ENCODE measurements around the gene TAF4B. TPM values are rescaled to one million over a fixed set of nuclear protein-coding genes. Genes with fewer than 3 reads are reported as not detected.

The TAF4B gene
- total and polyA plus RNA-seq, 10 of the 15 experiments (the other 5 are each of a cell fraction or from before 2014, with no cell fraction given), result 2.3 to 15.0 (median 12.2) TPM

GRCh38 chr18:26215247-26215970 lies 10.8 kb upstream of the TAF4B start (continued):
- TF ChIP-seq, protein P1, sequence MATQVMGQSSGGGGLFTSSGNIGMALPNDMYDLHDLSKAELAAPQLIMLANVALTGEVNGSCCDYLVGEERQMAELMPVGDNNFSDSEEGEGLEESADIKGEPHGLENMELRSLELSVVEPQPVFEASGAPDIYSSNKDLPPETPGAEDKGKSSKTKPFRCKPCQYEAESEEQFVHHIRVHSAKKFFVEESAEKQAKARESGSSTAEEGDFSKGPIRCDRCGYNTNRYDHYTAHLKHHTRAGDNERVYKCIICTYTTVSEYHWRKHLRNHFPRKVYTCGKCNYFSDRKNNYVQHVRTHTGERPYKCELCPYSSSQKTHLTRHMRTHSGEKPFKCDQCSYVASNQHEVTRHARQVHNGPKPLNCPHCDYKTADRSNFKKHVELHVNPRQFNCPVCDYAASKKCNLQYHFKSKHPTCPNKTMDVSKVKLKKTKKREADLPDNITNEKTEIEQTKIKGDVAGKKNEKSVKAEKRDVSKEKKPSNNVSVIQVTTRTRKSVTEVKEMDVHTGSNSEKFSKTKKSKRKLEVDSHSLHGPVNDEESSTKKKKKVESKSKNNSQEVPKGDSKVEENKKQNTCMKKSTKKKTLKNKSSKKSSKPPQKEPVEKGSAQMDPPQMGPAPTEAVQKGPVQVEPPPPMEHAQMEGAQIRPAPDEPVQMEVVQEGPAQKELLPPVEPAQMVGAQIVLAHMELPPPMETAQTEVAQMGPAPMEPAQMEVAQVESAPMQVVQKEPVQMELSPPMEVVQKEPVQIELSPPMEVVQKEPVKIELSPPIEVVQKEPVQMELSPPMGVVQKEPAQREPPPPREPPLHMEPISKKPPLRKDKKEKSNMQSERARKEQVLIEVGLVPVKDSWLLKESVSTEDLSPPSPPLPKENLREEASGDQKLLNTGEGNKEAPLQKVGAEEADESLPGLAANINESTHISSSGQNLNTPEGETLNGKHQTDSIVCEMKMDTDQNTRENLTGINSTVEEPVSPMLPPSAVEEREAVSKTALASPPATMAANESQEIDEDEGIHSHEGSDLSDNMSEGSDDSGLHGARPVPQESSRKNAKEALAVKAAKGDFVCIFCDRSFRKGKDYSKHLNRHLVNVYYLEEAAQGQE (IDR thresholded peaks at IDR 0.05; ENCODE audit: low read depth, low read length), result no peak
- TF ChIP-seq RCOR1 (conservative IDR thresholded peaks at IDR 0.05; ENCODE audit: low read depth, low read length) (no peak), NFXL1 (IDR thresholded peaks at IDR 0.05; ENCODE audit: borderline replicate concordance) (no peak), CBX3 (IDR thresholded peaks at IDR 0.05; ENCODE audit: borderline replicate concordance, low read depth) (no peak), ZNF24 (IDR thresholded peaks at IDR 0.05) (no peak), EED (IDR thresholded peaks at IDR 0.05; ENCODE audit: low read depth) (no peak), MXI1 (IDR thresholded peaks at IDR 0.05; ENCODE audit: low read depth, low read length) (no peak), TCF7 (IDR thresholded peaks at IDR 0.05; ENCODE audit: borderline replicate concordance) (peak; percentile 92), IKZF2 (IDR thresholded peaks at IDR 0.05) (peak; percentile 23 to 27; a peak in 2 of 4 replicates), RAD21 (IDR thresholded peaks at IDR 0.05; ENCODE audit: insufficient read depth, low read depth, low read length) (no peak), SRF (IDR thresholded peaks at IDR 0.05; ENCODE audit: low read depth in 2 of 2, low read length in 2 of 2) (no peak), NR2C2 (IDR thresholded peaks at IDR 0.05; ENCODE audit: borderline replicate concordance, control insufficient read depth, insufficient read length, low read depth) (no peak), ETV6 (conservative IDR thresholded peaks at IDR 0.05 in 1 of 2, IDR thresholded peaks at IDR 0.05 in 1 of 2; ENCODE audit: borderline replicate concordance in 1 of 2, low read depth in 1 of 2) (peak in 1 of 2 experiments; percentile 87; a peak in 2 of 4 replicates), EGR1 (IDR thresholded peaks at IDR 0.05; ENCODE audit: borderline replicate concordance in 1 of 2, low read depth in 2 of 2, low read length in 2 of 2) (no peak), RUNX3 (IDR thresholded peaks at IDR 0.05; ENCODE audit: low read length) (peak; percentile 57; the same call in 1 of the 2 replicates), NR2C1 (IDR thresholded peaks at IDR 0.05) (no peak), ZBTB11 (CRISPR knock-in tag; IDR thresholded peaks at IDR 0.05) (no peak), WRNIP1 (IDR thresholded peaks at IDR 0.05; ENCODE audit: borderline replicate concordance, low read depth, low read length) (no peak), CHD2 (IDR thresholded peaks at IDR 0.05; ENCODE audit: borderline replicate concordance, low read depth, low read length) (no peak)
- TF ChIP-seq, protein P2, sequence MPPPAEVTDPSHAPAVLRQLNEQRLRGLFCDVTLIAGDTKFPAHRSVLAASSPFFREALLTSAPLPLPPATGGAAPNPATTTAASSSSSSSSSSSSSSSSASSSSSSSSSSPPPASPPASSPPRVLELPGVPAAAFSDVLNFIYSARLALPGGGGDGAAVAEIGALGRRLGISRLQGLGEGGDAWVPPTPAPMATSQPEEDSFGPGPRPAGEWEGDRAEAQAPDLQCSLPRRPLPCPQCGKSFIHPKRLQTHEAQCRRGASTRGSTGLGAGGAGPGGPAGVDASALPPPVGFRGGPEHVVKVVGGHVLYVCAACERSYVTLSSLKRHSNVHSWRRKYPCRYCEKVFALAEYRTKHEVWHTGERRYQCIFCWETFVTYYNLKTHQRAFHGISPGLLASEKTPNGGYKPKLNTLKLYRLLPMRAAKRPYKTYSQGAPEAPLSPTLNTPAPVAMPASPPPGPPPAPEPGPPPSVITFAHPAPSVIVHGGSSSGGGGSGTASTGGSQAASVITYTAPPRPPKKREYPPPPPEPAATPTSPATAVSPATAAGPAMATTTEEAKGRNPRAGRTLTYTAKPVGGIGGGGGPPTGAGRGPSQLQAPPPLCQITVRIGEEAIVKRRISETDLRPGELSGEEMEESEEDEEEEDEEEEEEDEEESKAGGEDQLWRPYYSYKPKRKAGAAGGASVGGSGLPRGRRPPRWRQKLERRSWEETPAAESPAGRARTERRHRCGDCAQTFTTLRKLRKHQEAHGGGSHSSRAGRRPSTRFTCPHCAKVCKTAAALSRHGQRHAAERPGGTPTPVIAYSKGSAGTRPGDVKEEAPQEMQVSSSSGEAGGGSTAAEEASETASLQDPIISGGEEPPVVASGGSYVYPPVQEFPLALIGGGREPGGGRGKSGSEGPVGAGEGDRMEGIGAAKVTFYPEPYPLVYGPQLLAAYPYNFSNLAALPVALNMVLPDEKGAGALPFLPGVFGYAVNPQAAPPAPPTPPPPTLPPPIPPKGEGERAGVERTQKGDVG (CRISPR knock-in tag; IDR thresholded peaks at IDR 0.05), result no peak

Data from GM12878 (cell line).